Measurements from ENCODE around the gene VGF.

VGF gene

GRCh38 chr7:101168412-101169049, 3.2 kb upstream of the VGF start:
- peak overlapping the region; percentile 100 for H3K27ac ChIP-seq
- TF ChIP-seq ZFX (IDR thresholded peaks at IDR 0.05; ENCODE audit: borderline replicate concordance) (no peak), CTCF (IDR thresholded peaks at IDR 0.05) (no peak)

GRCh38 chr7:101167645-101168411, 2.5 kb upstream of the VGF start:
- peak overlapping the region; percentile 100 for H3K27ac ChIP-seq
- TF ChIP-seq ZFX (IDR thresholded peaks at IDR 0.05; ENCODE audit: borderline replicate concordance) (no peak), CTCF (IDR thresholded peaks at IDR 0.05) (no peak)

- no peak for TF ChIP-seq CTCF (IDR thresholded peaks at IDR 0.05)
- no peak for TF ChIP-seq ZFX (IDR thresholded peaks at IDR 0.05; ENCODE audit: borderline replicate concordance)
- H3K27ac ChIP-seq = peak overlapping the region; percentile 100
Observed at GRCh38 chr7:101166909-101167644, 1.7 kb upstream of the VGF start.

- H3K27ac ChIP-seq = peak overlapping the region; percentile 100
- TF ChIP-seq ZFX (IDR thresholded peaks at IDR 0.05; ENCODE audit: borderline replicate concordance) (no peak), CTCF (IDR thresholded peaks at IDR 0.05) (no peak)
Observed at GRCh38 chr7:101166648-101166908, 1.2 kb upstream of the VGF start.

GRCh38 chr7:101165958-101166647, 734 bp upstream of the VGF start:
- TF ChIP-seq ZFX (IDR thresholded peaks at IDR 0.05; ENCODE audit: borderline replicate concordance) (no peak), CTCF (IDR thresholded peaks at IDR 0.05) (no peak)
- peak overlapping the region; percentile 100 for H3K27ac ChIP-seq

GRCh38 chr7:101164071-101164840, 1.1 kb downstream of the VGF start:
- H3K27ac ChIP-seq = peak overlapping the region; percentile 100
- TF ChIP-seq CTCF (IDR thresholded peaks at IDR 0.05) (no peak), ZFX (IDR thresholded peaks at IDR 0.05; ENCODE audit: borderline replicate concordance) (no peak)
